Endothelial cell of umbilical vein (primary cell): ENCODE data around the gene TAB3.

Source experiments
- EZH2 ChIP-seq: IDR thresholded peaks from 2 replicates; pipeline ENCODE4 v1.6.1; 2012; ENCODE audit warnings: borderline replicate concordance, low read depth, mild to moderate bottlenecking, moderate library complexity, low read length, inconsistent platforms; ENCODE audit not compliant: severe bottlenecking
- GATA2 ChIP-seq: IDR thresholded peaks from 2 replicates; pipeline ENCODE4 v1.7.0; 2011; ENCODE audit warnings: low read depth, mild to moderate bottlenecking, moderate library complexity, mixed read lengths, low read length; ENCODE audit not compliant: insufficient read length, insufficient read depth
- MYC ChIP-seq: IDR thresholded peaks from one replicate; pipeline ENCODE4 v1.6.1; 2011; ENCODE audit warnings: mild to moderate bottlenecking, low read depth, low read length
- POLR2AphosphoS5 ChIP-seq: IDR thresholded peaks from 2 replicates; pipeline ENCODE4 v1.6.1; 2012; ENCODE audit warnings: low read depth, mild to moderate bottlenecking, control low read depth, low read length, moderate library complexity; ENCODE audit not compliant: insufficient read depth
- TF ChIP-seq, protein P1 (sequence below), 2 donors: IDR thresholded peaks; 1 replicate in 1 of 2; 2 replicates in 1 of 2; pipeline ENCODE4 v1.5.1; 2011; ENCODE audit warnings: low read length in 2 of 2, mild to moderate bottlenecking in 2 of 2, moderate library complexity in 2 of 2, control low read depth in 1 of 2, inconsistent platforms in 1 of 2, low read depth in 1 of 2; ENCODE audit not compliant: insufficient read depth in 1 of 2; ENCODE audit errors: extremely low read depth in 1 of 2

DNA sequence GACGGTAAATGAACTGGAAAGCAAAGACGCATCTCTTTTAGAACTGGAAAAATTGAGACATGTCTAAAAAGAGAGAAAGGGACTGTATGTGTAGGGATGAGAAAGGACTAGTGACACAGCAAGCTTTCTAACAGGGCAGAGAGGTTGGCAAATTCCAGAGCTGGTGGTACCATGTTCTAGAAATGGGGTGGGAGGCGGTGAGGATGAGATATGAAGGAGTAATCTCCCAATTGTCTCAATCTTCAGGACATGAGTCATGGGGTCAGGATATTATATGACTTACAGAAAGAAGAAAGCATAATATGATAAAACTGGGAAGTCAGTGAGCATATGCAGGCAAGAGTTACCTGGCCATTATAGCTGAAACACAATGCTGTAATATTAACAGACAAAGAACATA is 14.2 kb downstream of the TAB3 start:
- TF ChIP-seq MYC (no peak), POLR2AphosphoS5 (no peak), EZH2 (no peak), GATA2 (no peak)
- TF ChIP-seq, protein P1, sequence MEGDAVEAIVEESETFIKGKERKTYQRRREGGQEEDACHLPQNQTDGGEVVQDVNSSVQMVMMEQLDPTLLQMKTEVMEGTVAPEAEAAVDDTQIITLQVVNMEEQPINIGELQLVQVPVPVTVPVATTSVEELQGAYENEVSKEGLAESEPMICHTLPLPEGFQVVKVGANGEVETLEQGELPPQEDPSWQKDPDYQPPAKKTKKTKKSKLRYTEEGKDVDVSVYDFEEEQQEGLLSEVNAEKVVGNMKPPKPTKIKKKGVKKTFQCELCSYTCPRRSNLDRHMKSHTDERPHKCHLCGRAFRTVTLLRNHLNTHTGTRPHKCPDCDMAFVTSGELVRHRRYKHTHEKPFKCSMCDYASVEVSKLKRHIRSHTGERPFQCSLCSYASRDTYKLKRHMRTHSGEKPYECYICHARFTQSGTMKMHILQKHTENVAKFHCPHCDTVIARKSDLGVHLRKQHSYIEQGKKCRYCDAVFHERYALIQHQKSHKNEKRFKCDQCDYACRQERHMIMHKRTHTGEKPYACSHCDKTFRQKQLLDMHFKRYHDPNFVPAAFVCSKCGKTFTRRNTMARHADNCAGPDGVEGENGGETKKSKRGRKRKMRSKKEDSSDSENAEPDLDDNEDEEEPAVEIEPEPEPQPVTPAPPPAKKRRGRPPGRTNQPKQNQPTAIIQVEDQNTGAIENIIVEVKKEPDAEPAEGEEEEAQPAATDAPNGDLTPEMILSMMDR (IDR thresholded peaks at IDR 0.05; ENCODE audit: extremely low read depth in 1 of 2, insufficient read depth in 1 of 2, low read depth in 1 of 2, low read length in 2 of 2): no peak
